T-helper 1 cell (primary cell): ENCODE data around the gene AJAP1.

ENCODE experiments used
- DNase-seq, 5 donors: peaks; one replicate each; pipeline ENCODE4 v3.0.0-alpha.2; 2012 to 2020

Gene AJAP1

GRCh38 chr1:4743978-4744750 is 89.8 kb downstream of the AJAP1 start:
- DNase-seq = no peak

- no peak for DNase-seq
Observed at GRCh38 chr1:4745560-4745959, 91.2 kb downstream of the AJAP1 start.

- no peak for DNase-seq
Observed at GRCh38 chr1:4749406-4749805, 95.0 kb downstream of the AJAP1 start.

GRCh38 chr1:4750177-4750576 is 95.8 kb downstream of the AJAP1 start:
- no peak for DNase-seq

GRCh38 chr1:4752059-4752458 is 97.7 kb downstream of the AJAP1 start:
- no peak for DNase-seq

- no peak for DNase-seq
Observed at GRCh38 chr1:4754816-4755215, 100.4 kb downstream of the AJAP1 start.

- DNase-seq = no peak
Observed at GRCh38 chr1:4755301-4755845, 101.0 kb downstream of the AJAP1 start.

- no peak for DNase-seq
Observed at GRCh38 chr1:4755864-4756504, 101.6 kb downstream of the AJAP1 start.

GRCh38 chr1:4756851-4757580 is 102.6 kb downstream of the AJAP1 start:
- no peak for DNase-seq

GRCh38 chr1:4759671-4760070 is 105.3 kb downstream of the AJAP1 start:
- DNase-seq = no peak

- DNase-seq = no peak
Observed at GRCh38 chr1:4760088-4760487, 105.7 kb downstream of the AJAP1 start.

GRCh38 chr1:4761324-4761723 is 106.9 kb downstream of the AJAP1 start:
- DNase-seq = no peak

GRCh38 chr1:4762146-4762545 is 107.7 kb downstream of the AJAP1 start:
- no peak for DNase-seq

GRCh38 chr1:4767308-4767707 is 112.9 kb downstream of the AJAP1 start:
- no peak for DNase-seq

- DNase-seq = no peak
Observed at GRCh38 chr1:4768553-4768952, 114.1 kb downstream of the AJAP1 start.

- no peak for DNase-seq
Observed at GRCh38 chr1:4769516-4770280, 115.3 kb downstream of the AJAP1 start.

- DNase-seq = no peak
Observed at GRCh38 chr1:4770713-4771112, 116.3 kb downstream of the AJAP1 start.

- no peak for DNase-seq
Observed at GRCh38 chr1:4771267-4771666, 116.9 kb downstream of the AJAP1 start.

- DNase-seq = no peak
Observed at GRCh38 chr1:4771721-4772120, 117.3 kb downstream of the AJAP1 start.

- DNase-seq = no peak
Observed at GRCh38 chr1:4772294-4773010, 118.0 kb downstream of the AJAP1 start.

GRCh38 chr1:4773226-4773625 is 118.8 kb downstream of the AJAP1 start:
- no peak for DNase-seq

- no peak for DNase-seq
Observed at GRCh38 chr1:4775506-4775905, 121.1 kb downstream of the AJAP1 start.
